DOHH2 (cell line): ENCODE measurements around the gene SMARCD3.

Experiments used
- CTCF ChIP-seq: fragments of 200-600 bp; sonication (generic); IDR thresholded peaks from one replicate; pipeline ENCODE4 v1.5.1; 2014; ENCODE audit warnings: antibody characterized with exemption, mild to moderate bottlenecking, low read depth, low read length; ENCODE audit not compliant: poor library complexity, severe bottlenecking
- EZH2phosphoT487 ChIP-seq: fragments of 200-600 bp; sonication (generic); IDR thresholded peaks from 2 replicates; pipeline ENCODE4 v1.6.1; 2017; ENCODE audit warnings: borderline replicate concordance, mild to moderate bottlenecking, antibody characterized with exemption, low read length, moderate library complexity, mixed read lengths

GRCh38 chr7:151280388-151281019, 32.0 kb upstream of the SMARCD3 start:
- TF ChIP-seq CTCF = no peak
- TF ChIP-seq EZH2phosphoT487 = no peak
